Stimulated activated CD4-positive, alpha-beta T cell treated with anti-CD3 and anti-CD28 coated beads, Interleukin-1b, Interleukin-23, amount 100 ng/mL, for 1 hour (primary cell): ENCODE results near the gene CD52.
"Not testable (repeated sequence)": the region's sequence is repeated elsewhere in the genome, so short reads cannot be mapped to it uniquely, and the experiment has no call there.

Experiments used
- DNase-seq, 2 donors: peaks; one replicate each; pipeline ENCODE4 v3.0.0-alpha.2; 2020; ENCODE audit warnings: low read depth in 2 of 2

Gene CD52

GRCh38 chr1:26330276-26330675 lies 12.5 kb downstream of the CD52 start:
- DNase-seq: no peak

- not testable (repeated sequence) for DNase-seq
Measured at GRCh38 chr1:26333312-26333711, 15.6 kb downstream of the CD52 start.

GRCh38 chr1:26335774-26336476 lies 18.2 kb downstream of the CD52 start:
- no peak for DNase-seq

- peak; percentile 75 to 80 for DNase-seq
Measured at GRCh38 chr1:26336477-26337205, 18.9 kb downstream of the CD52 start.

GRCh38 chr1:26337206-26337535 lies 19.4 kb downstream of the CD52 start:
- DNase-seq: no peak

GRCh38 chr1:26337625-26338024 lies 19.9 kb downstream of the CD52 start:
- no peak for DNase-seq

- no peak for DNase-seq
Measured at GRCh38 chr1:26338670-26339069, 20.9 kb downstream of the CD52 start.

- DNase-seq: no peak
Measured at GRCh38 chr1:26340047-26340481, 22.3 kb downstream of the CD52 start.

- no peak for DNase-seq
Measured at GRCh38 chr1:26344147-26344920, 26.6 kb downstream of the CD52 start.

- no peak for DNase-seq
Measured at GRCh38 chr1:26345718-26346117, 28.0 kb downstream of the CD52 start.

- no peak for DNase-seq
Measured at GRCh38 chr1:26346274-26347033, 28.7 kb downstream of the CD52 start.

- DNase-seq: no peak
Measured at GRCh38 chr1:26349188-26349876, 31.6 kb downstream of the CD52 start.

- DNase-seq: no peak
Measured at GRCh38 chr1:26349877-26350244, 32.1 kb downstream of the CD52 start.

- no peak for DNase-seq
Measured at GRCh38 chr1:26350343-26350700, 32.6 kb downstream of the CD52 start.

GRCh38 chr1:26350701-26351589 lies 33.2 kb downstream of the CD52 start:
- DNase-seq: no peak

GRCh38 chr1:26351590-26352337 lies 34.0 kb downstream of the CD52 start:
- DNase-seq: no peak

- DNase-seq: no peak
Measured at GRCh38 chr1:26352338-26352679, 34.6 kb downstream of the CD52 start.

- no peak for DNase-seq
Measured at GRCh38 chr1:26353210-26353859, 35.6 kb downstream of the CD52 start.
